ENCODE results near the gene PHAF1.

PHAF1 gene

DNA sequence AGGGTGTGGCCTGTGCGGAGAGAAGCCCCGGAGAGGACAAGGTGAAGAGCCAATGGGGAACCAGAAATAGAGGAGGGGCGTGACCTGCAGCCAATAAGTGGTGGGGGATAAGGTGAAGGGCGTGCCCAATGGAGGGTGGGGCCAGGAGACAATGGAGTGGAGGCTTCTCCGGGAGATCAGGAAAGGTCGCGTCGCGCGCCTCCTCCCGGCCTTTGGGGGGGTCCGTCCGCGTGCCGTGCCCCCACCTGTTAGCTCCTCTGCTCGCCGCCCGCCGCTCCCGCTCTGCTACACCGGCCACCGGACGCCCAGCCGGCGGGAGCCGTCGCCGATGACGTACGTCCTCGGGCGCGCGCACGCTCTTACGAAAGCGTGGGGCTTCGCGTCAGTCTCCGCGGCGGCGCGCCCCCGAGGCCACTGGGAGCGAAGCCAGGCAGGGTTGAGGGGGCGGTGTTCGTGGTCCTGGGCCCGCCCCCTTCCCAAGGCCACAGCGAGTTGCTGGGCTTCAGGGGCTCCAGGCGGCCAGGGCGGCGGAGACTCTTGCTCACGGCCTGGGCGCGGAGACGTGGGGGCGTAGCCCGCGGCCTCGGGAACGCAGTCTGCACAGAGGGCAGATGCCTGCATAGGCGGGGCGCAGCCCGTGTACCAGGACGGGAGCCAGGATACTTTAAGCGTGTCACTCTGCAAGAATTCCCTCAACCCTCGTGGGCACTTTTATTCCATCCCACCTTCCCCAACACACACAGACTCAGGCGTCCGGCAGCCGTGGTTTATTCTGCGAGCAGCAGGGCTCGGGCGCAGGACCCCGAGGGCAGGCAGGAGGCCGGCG, 74.1 kb downstream of the PHAF1 start, which contains the start of gene MATCAP1:
MATCAP1 (minus strand) TSS at position 337 of the 826 bp plus-strand sequence. CDS start 3,353 bp downstream, outside the sequence.
- peak; percentile 98 for DNase-seq

DNA sequence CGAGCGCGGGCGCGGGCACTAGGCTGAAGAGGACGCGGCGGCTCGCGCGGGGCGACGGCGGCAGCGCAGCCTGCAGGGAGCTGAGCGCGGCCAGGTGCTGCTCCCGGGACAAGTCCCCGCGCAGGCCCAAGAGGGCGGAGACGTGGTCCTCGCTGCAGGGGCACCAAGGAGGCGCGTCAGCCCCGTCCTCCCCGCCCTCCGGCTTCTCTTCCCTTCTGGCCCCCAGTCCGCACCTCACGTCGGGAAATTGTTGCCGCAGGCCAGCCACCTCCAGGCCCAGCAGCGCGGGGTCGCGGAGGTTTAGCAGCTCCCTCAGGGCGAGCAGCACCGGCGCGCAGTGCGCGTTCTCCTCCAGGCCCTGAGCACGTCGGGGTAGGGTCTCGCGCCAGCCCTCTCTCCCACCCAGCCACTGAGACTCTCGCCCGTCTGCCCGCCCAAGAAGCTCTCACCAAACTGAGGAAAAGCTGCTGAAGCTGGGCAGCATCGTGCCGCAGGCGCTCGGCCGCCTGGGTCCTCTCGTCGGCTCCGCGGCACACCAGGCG, 74.8 kb downstream of the PHAF1 start:
- no peak for DNase-seq

DNA sequence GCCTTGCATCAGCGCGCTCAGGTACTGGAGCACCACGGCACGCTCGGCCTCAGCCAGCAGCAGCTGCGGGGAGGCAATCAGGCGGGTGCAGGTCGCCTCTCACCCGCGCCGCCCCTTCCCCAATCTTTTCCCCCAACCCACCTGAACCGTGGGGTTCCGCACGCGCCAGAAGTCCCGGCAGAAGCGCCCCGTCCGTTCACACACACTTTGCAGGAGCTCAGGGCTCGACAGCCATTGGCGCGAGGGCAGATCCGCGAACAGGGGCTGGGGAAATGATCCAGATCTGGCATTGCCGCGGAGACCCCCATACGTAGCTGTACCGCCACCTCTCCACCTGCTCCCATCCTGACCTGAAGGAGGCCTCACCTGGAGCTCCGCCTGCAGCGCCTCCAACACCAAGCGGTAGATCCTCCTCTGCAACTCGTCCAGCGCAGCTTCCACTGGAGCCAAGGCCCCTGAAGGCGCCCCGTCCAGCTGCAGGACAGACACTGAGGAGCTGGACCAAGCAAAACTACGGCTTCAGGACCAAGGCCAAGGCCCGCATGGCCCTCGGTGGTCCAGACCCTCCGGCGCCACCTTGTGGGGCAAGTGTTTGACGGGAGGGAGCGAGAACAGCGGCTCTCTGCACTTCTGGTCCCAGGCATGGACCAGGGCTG, 75.4 kb downstream of the PHAF1 start:
- DNase-seq, result peak; percentile 86

DNA sequence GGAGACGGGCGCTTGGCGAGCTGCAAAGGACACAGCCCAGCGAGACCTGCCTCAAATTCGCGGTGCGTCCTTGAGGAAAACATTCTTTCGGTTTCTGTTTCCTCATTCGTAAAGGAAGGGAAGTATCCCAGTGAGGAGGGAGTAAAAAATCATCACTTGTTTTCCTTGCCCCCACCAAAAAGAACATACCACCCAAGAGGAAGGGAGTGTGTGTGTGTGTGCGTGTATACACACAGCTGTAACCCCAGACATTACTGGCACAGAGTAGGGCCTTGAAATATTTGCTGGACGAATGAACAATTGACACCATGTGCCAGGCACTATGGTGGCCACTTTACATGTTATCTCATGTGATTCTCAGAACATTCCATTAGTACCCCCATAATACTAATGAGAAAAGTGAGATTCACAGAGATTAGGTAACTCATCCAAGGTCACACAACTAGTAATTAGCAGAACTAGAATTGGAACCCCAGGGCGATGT, 76.0 kb downstream of the PHAF1 start:
- no peak for DNase-seq

DNA sequence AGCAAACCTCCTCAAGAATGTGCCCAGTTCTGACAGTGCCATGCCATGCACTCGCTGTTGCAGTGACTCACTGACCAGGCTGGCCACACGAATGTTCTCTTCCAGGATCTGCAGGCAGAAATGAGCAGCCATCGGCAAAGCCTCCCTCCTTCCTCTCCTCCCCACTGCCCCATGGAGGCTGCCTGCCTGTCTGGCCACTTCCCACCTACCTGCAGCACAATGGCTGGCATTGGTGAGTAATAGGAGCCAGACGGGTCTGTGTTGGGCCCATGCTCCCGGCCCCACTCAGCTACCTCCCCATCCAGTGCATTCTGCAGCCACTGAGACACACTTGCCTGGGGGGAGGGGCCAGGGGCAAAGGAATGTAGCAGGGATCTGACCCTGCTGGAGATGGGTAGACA, 76.8 kb downstream of the PHAF1 start:
- DNase-seq, result no peak

DNA sequence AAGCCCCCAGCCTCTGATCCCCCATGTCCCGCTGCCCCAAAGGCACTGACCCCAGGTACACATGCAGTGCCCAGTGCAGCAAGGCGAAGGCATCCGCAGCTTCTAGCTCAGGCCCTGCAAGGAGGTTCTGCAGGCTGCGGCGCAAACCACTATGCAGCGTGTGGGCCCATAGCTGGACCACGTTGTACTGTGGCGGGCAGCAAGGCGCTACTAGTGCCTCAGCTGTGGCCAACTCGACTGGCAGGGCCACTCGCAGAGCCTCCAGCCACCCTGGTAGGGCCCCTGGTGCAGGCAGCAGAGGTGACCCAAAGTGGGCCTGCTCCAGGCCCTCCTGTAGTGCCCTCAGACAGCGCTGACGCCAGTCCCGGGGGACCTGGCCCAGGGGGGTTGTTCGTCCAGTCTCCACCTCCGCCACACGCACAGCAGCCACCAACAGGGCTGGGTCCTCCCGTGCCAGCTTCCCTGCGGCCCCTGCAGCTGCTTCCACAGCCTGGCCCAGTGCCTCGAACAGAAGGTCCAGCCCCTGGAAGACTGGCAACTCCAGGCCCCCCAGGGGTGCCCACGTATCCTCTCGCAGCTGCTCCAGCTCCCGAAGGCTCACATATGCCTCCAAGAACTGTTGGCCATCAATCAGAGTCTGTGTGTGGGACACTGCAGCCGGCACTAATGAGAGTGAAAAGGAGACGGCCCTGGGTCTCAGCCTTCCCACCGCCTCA, 77.6 kb downstream of the PHAF1 start:
- no peak for DNase-seq

DNA sequence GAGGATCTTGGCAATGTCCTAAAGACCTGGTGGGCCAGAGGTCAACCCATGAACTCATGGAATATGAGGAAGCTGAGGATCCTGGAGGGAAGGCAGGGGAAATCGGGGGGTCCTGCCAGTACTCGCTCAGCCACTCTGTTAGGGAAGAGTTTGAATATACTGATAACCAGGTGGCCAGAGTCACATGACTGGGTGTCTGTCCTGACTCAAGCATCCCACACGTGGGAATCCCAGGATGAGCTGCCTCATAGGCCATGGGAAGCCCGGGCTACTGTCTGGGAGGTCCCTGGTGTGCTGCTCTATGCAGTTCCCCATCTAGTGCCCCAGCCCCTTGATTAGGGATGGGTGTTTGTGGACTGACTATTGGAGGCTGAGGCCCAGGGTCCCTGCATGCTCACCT, 78.6 kb downstream of the PHAF1 start:
- DNase-seq, result no peak

DNA sequence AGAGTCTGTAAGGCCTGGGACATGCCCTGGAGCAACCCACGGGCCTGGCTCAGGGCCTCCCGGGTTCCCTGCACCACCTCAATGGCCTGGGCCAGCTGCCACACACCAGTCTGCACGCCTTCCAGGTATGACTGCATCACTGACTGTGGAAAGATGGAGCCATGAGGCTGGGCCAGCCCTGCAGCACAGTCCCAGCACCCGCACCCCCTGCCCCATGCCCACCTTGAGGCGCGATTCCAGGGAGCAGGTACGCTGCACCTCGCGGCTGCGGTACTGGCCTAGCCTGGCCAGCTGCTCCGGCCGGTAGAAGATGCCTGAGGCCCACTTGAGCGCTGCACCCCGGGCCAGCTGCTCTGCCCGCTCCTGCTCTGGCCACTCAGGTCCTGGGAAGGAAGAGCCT, 79.1 kb downstream of the PHAF1 start:
- no peak for DNase-seq

DNA sequence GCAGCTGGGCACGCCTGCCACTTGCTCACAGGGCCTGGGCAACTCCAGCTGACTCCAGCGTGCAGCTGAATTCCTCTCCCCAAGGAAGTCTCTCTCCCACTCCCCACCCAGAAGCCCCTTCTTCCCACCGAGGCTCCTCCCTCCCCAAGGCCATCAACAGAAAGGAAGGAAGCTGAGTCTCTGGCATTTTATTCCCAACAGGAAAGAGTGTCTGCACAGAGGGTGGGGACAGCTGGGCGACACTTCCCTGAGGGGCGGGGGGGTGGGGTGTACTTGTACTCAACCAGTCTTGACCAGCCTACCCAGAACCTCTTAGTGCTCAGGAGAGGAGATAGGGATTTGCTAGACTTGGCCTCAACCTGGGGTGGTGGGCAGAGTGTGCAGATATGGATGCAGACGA, 80.3 kb downstream of the PHAF1 start, which contains the start of gene EXOC3L1:
EXOC3L1 (minus strand) TSS at position 96 of the 400 bp plus-strand sequence. CDS start 460 bp downstream, outside the sequence.
- no peak for DNase-seq

DNA sequence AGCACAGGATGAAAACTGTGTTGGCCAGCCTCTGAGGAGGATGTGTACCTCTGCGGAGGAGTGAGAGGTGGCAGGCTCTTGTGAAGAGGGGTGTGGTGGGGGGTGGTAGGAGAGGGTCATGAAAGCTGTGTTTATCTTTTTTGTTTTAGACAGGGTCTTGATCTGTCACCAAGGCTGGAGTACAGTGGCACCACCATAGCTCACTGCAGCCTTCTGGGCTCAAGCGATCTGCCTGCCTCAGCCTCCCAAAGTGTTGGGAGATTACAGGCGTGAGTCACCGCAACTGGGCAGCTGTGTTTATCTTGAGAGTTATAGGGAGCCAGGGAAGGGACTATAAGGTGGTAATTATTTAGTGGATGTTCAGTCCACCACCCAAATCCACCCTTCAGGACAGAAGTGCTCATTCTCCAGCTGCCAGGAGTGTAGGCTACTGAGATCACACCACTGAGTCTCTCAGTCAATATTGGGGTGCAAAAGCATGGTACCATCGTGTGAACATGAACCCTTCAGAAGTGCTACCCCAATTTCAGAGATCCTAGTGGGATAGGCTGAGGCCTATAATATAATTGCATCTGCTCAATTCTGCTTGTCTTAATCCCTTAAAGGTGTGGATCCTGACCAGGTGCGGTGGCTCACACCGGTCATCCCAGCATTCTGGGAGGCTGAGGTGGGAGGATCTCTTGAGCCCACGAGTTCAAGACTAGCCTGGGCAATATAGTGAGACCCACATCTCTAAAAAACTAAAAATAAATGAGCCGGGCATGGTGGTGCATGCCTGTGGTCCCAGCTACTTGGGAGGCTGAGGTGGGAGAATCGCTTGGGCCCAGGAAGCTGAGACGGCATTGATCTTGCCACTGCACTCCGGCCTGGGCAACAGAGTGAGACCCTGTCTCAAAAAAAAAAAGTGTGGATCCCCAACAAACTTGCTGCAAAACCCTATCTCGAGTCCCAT, 81.0 kb downstream of the PHAF1 start:
- no peak for DNase-seq

DNA sequence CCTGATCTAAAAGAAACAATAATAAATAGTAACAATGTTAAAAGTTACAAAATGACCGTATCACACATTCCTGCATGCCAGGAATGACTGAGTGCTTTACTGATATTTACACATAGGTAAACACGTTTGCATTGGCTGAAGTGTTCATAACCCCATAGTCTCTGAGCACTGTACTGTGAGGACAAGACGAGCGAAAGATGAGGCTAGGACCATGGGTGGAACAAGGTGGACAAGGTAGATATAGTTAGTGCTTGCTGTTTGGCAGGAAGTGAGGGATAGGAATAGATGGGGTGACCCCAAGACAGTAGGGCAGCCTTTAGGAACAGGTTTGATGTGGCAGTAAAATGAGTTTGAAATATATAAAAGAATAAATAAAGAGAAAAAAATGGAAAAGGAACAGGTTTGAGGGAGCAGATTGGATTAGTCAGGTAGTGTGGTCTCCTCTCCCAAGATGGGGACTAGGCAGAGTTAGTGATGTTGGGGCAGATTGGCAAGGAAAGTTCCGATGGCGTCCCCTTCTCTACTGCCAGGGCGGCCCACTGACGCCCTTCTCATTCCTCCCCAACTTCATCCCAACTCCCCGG, 81.8 kb downstream of the PHAF1 start:
- no peak for DNase-seq

DNA sequence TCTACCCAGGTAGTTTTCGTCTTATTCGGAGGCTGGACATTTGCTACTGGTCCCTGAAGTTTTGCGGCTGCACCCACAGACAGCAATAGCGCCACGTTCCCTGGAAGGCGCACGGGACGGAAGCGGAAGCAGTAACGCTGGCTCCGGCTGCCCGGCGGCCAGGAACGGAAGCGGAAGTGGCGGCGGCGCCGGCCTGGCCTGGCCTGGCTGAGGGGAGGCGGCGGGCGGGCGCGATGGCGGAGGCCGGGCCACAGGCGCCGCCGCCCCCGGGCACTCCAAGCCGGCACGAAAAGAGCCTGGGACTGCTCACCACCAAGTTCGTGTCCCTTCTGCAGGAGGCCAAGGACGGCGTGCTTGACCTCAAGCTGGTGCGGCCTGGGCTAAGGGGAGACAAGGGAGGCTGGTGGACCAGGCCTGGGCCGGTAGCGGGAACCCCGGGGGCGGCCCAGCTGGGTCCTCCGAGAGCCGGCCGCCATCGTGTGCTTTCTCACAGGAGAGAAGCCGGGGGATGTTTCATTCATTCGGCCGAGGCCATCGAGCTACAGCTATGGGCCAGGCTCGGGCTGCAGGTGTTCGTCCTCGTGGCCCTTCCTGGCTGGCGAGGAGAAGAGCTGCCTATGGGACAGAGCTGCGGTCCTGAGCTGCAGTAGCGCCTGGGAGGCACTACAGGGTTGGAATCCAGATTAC, 82.4 kb downstream of the PHAF1 start, which contains the start of gene E2F4:
E2F4 (plus strand) TSS at position 161 of the 687 bp plus-strand sequence; CDS start at position 234, 73 bp downstream.
- peak; percentile 93 for DNase-seq

DNA sequence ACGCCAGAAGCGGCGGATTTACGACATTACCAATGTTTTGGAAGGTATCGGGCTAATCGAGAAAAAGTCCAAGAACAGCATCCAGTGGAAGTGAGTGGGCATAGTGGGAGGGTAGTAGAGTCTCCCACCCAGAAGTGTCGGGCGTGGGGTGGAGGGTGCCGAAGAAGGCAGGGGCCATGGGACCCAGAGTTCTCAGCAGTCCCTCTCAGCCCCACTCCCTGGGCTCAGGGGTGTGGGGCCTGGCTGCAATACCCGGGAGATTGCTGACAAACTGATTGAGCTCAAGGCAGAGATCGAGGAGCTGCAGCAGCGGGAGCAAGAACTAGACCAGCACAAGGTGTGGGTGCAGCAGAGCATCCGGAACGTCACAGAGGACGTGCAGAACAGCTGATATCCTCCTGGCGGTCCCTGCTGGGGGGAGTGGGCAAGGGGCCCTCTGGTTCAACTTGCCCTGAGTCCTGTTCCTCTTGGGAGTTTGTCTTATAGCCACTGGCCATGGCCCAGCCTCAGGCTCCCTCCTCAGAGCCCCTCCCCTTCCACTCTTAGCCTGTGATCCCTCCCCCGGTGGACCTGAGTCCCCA, 83.1 kb downstream of the PHAF1 start:
- DNase-seq, result no peak

DNA sequence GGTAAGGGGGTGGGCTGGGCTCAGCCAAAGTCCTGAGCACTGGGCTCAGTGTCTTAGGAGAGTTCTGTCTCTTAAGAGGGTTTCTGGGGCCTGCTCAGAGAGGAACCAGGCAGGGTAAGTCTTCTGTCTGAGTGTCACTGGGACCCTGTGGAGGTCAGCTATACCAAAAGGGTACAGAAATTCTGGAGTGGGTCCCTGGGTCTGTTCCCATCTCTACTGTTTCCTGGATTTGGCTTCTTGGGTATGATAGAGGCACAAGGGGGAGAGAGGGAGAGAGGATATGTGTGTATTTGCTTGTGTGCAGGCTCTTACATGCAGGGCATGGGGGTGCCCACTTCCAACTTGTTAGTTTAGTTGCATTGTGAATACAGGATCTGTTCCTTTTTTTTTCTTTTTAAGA, 83.8 kb downstream of the PHAF1 start:
- DNase-seq, result no peak

DNA sequence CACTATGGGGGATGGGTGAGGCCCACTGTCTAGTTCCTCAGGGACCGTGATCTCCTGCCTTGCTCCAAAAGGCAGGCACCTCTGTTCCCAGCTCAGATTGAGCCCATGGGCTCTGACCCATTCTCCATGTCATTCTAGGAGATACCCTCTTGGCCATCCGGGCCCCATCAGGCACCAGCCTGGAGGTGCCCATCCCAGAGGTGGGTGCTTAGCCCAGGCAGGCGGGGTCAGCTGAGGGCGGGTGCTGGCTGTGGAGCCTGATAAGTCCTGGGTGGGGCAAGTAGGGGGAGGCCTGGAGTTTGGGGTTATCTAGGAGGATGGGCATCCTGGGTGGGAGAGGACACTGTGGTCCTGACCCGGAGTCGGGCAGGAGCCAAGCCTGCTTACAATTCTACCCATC, 84.5 kb downstream of the PHAF1 start:
- DNase-seq, result no peak

DNA sequence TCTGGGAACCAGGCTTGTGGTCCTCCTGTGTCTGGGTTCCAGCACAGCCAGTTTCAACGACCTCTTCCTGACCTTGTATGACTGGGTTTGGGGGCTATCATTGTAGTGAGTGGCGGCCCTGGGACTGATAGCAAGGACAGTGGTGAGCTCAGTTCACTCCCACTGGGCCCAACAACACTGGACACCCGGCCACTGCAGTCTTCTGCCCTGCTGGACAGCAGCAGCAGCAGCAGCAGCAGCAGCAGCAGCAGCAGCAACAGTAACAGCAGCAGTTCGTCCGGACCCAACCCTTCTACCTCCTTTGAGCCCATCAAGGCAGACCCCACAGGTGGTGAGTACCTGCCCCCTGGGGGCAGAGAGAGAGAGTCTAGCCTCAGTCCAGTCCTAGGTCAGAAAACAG, 85.9 kb downstream of the PHAF1 start:
- DNase-seq, result no peak

DNA sequence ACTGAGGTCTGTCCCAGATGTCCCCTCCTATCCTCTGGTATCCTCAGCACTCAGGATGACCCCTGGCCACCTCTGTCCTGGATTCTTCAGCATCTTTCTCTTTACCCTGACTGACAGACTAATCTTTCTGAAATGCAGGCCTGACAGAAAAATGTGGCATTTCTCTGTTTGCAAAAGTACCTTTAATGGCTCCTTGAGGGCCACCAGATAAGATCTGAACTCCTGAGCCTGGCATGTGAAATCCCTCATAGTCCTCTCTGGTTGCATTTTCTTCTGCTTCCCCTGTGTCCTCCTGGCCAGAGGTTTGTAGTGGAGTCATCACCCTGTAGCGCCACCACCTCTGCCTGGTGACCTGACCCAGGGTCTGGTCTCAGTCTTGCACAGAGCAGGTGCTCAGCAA, 87.1 kb downstream of the PHAF1 start:
- no peak for DNase-seq

DNA sequence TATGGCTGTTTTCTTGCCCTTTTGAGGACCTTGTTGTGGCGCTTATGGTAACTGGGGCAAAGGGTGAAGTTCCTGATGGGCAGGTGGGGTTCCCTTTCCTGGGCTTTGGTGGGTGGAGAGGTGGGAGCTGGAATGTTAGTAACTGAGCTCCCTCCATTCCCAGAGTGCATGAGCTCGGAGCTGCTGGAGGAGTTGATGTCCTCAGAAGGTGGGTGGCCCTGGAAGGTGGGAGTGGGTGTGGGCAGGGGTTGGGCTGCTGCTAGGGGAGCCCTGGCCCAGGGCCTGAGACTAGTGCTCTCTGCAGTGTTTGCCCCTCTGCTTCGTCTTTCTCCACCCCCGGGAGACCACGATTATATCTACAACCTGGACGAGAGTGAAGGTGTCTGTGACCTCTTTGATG, 88.0 kb downstream of the PHAF1 start:
- DNase-seq, result no peak

Data from fibroblast of skin of scalp (primary cell).